GM12878 (cell line): ENCODE data around the gene UVSSA.

Experiments used
- ASH2L ChIP-seq: fragments of 300-600, 200-600 bp; sonication (generic); IDR thresholded peaks from 2 replicates; pipeline ENCODE4 v1.6.1; 2017; ENCODE audit warnings: low read depth, mild to moderate bottlenecking, borderline replicate concordance
- CHD2 ChIP-seq: IDR thresholded peaks from 2 replicates; pipeline ENCODE4 v1.6.1; 2011; ENCODE audit warnings: low read depth, low read length, improper control_type of control experiment, borderline replicate concordance
- ESRRA ChIP-seq: IDR thresholded peaks from 2 replicates; pipeline ENCODE4 v1.6.1; 2012; ENCODE audit warnings: mild to moderate bottlenecking, low read length, improper control_type of control experiment
- NR2C1 ChIP-seq: fragments of 450-650 bp; IDR thresholded peaks from 2 replicates; pipeline ENCODE4 v1.6.1; 2017; ENCODE audit warnings: antibody characterized with exemption, mild to moderate bottlenecking, moderate library complexity
- POLR2A ChIP-seq: IDR thresholded peaks from 2 replicates; pipeline ENCODE4 v1.6.1; 2011; ENCODE audit warnings: low read depth, mild to moderate bottlenecking, low read length
- RFX5 ChIP-seq: IDR thresholded peaks from 2 replicates; pipeline ENCODE4 v1.6.1; 2011; ENCODE audit warnings: low read depth, low read length, improper control_type of control experiment
- SRF ChIP-seq, 2 experiments: IDR thresholded peaks; 2 replicates each; pipeline ENCODE4 v1.6.1; 2011; ENCODE audit warnings: low read depth in 2 of 2, low read length in 2 of 2, mild to moderate bottlenecking in 1 of 2, moderate library complexity in 1 of 2
- TARDBP ChIP-seq: IDR thresholded peaks from 2 replicates; pipeline ENCODE4 v1.6.1; 2016; ENCODE audit warnings: borderline replicate concordance
- YY1 ChIP-seq: IDR thresholded peaks from 2 replicates; pipeline ENCODE4 v1.6.1; 2011; ENCODE audit warnings: low read depth, mild to moderate bottlenecking, low read length
- TF ChIP-seq, protein P1 (sequence below): IDR thresholded peaks from 2 replicates; pipeline ENCODE4 v1.6.1; 2011; ENCODE audit warnings: mild to moderate bottlenecking, low read depth, low read length, moderate library complexity; ENCODE audit not compliant: insufficient replicate concordance
- TF ChIP-seq, protein P2 (sequence below): IDR thresholded peaks from 2 replicates; pipeline ENCODE4 v1.6.1; 2012; ENCODE audit warnings: low read depth, low read length, improper control_type of control experiment

DNA sequence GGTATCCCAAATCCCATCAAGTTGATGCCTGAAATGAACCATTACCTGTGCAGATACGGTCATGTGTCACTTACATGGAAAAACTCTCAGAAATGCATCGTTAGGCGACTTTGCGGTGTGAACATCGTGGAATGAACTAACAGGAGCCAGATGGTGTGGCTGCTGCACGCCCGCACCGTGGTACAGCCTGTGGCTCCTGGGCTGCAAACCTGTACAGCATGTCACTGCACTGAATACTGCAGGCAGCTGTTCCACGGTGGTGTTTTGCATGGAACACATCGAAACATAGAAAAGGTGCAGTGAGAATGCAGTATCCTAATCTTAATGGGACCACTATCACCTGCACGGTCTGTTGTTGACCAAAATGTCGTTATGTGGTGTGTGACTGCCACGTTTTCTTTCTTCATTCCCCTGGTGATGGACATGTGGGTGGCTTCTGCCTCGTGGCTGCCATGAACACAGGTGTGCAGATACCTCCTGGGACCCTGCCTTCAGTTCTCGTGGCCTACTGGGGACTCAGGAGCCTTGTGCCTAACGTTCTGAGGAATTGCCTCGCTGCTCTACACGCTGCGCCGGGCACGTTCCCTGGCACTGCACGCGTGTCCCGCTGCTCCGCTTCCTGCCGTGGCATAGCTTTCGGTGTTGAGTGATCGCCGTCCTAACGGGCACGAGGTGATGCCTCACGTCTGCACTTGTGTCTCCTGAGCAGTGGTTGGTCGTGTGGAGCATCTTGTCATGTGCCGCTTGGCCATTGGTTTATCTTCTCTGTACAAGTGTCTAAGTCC lies 38.9 kb upstream of the UVSSA start:
- TF ChIP-seq, protein P1, sequence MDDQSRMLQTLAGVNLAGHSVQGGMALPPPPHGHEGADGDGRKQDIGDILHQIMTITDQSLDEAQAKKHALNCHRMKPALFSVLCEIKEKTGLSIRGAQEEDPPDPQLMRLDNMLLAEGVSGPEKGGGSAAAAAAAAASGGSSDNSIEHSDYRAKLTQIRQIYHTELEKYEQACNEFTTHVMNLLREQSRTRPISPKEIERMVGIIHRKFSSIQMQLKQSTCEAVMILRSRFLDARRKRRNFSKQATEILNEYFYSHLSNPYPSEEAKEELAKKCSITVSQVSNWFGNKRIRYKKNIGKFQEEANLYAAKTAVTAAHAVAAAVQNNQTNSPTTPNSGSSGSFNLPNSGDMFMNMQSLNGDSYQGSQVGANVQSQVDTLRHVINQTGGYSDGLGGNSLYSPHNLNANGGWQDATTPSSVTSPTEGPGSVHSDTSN: no peak
- no peak for TF ChIP-seq ESRRA
- no peak for TF ChIP-seq CHD2
- TF ChIP-seq, protein P2, sequence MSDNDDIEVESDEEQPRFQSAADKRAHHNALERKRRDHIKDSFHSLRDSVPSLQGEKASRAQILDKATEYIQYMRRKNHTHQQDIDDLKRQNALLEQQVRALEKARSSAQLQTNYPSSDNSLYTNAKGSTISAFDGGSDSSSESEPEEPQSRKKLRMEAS: no peak
- TF ChIP-seq ASH2L: no peak
- 0 out of 2 replicates have a peak, but pooled peaks have one; percentile 47 for TF ChIP-seq POLR2A
- no peak for TF ChIP-seq NR2C1
- TF ChIP-seq SRF (IDR thresholded peaks at IDR 0.05; ENCODE audit: low read depth in 2 of 2, low read length in 2 of 2): no peak
- no peak for TF ChIP-seq TARDBP
- no peak for TF ChIP-seq RFX5
- no peak for TF ChIP-seq YY1
